IMR-90 (cell line): ENCODE measurements around the gene KRTAP6-2.

Source experiments
- CTCF ChIP-seq: conservative IDR thresholded peaks from 2 replicates; pipeline ENCODE4 v1.5.1; 2012; ENCODE audit warnings: mild to moderate bottlenecking, low read depth, low read length, improper control_type of control experiment
- FOS ChIP-seq: fragments of 150-350 bp; IDR thresholded peaks from 2 replicates; pipeline ENCODE4 v1.6.1; 2016; ENCODE audit warnings: low read depth, low read length
- POLR2A ChIP-seq: IDR thresholded peaks from 2 replicates; pipeline ENCODE4 v1.6.1; 2012; ENCODE audit warnings: mild to moderate bottlenecking, low read depth, low read length
- RCOR1 ChIP-seq: IDR thresholded peaks from 2 replicates; pipeline ENCODE4 v1.6.1; 2012; ENCODE audit warnings: mild to moderate bottlenecking, low read length, improper control_type of control experiment; ENCODE audit not compliant: insufficient replicate concordance

GRCh38 chr21:30646904-30647414 is 48.3 kb upstream of the KRTAP6-2 start:
- no peak for TF ChIP-seq POLR2A
- TF ChIP-seq FOS, result no peak
- no peak for TF ChIP-seq RCOR1
- no peak for TF ChIP-seq CTCF
